HG02623 (cell line): Measurements from ENCODE around the gene ARHGEF28.

Source experiments
- ATAC-seq: cut with Tn5 transposase; IDR thresholded peaks from one replicate; pipeline ENCODE4 v1.9.1; 2021; ENCODE audit warnings: moderate library complexity; ENCODE audit not compliant: unreplicated experiment

ARHGEF28 gene

DNA sequence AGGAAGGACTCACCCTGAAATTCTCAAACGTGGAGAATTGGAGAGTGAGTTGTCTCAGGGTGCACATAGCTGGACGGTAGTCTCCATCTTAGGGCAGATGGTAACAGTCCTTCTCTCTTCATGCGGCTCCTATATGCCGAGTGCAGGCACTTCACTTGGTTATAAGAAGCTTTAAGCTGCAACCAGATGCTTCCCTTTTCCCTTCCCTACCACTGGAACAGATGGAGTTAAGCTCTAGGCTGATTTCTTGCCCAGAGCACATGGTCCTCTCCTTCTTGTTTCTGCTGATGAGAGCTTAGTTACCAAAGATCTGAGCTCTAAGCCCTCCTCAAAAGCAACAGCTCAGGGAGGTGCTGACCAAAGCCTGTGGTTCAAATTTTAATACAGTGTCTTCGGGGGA is 355.7 kb downstream of the ARHGEF28 start:
- no peak for ATAC-seq

DNA sequence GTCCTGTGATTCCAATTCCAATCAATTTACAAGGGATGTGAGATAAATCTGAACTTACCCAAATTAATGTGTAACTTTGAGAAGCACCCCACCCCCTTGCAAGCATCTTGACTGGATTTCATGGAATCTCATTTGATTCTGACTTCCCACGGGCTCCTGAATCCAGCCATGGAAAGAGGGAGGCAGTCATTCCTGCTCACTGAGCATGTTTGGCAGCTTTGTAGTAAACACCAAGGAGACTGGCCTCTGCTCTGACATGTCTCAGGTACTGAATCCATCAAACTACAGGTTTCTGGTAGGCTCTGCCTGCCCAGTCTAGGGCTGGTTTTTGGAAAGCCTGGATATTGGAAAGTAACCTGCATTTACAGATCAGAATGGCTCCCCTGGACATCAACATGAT is 357.6 kb downstream of the ARHGEF28 start:
- no peak for ATAC-seq

DNA sequence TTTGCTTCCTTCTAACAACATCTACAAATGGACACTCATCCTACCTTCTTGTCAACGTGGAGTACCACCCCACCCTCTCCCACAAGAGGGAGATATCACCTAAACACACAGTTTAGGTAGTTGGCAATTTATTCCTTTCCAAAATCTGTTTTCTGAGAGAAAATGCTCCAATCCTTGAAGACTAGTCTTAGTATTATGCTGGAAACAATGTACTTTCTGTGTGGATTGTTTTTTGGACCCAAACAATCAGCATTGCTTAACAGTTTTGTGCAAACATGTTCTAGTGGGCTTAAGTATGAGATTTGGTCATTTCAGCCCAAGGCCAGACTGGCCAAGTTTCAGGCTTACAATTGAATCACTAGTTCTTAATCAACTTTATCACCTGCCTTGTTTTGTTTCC is 359.1 kb downstream of the ARHGEF28 start:
- no peak for ATAC-seq

- no peak for ATAC-seq
Measured at GRCh38 chr5:73986729-73987128, 360.7 kb downstream of the ARHGEF28 start.

DNA sequence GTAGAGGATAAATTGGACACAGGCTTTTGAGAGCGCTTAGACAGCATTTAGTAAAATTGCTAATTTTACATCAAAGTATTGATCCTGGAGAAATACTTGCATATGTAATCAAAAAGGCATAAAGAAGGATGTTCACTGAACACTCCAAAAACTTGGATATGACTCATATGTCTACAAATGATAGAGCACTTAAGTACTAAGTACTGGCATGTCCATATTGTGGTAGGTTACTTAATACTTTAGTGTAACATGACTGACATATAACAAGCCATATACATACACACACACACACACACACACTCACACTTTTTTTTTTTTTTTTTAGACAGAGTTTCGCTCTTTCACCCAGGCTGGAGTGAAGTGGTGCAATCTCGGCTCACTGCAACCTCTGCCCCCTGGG is 361.9 kb downstream of the ARHGEF28 start:
- no peak for ATAC-seq

DNA sequence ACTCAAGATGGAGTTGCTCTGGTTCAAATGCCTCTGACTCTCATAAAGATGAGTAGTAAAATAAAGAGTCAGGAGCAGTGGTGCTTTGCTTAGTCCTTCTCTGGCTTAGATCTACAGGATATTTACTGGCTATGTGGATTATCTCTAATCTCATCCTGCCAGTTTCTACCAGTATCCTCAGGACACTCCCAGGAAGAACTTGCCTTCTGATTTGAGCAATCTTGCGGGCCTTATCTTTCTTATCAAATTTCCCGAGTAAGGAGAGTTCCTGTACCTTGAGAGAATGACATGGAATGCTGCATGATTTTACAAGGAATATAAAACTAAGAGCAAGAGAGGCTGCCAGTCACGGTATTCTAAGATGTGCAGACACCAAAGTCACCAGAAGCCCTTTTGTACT is 364.0 kb downstream of the ARHGEF28 start:
- ATAC-seq, result no peak
